ENCODE measurements around the gene CARD9.

GRCh38 chr9:136345281-136346156, 27.9 kb downstream of the CARD9 start:
- TF ChIP-seq CTCF (IDR thresholded peaks at IDR 0.05) (peak; percentile 51 to 64 (median 56)), POLR2A (IDR thresholded peaks at IDR 0.05) (no peak)
